ENCODE measurements around the gene ATP13A1.
A peak's percentile ranks its signal among the peaks of the same experiment; 100 is the strongest.
"Not testable (repeated sequence)": the region's sequence is repeated elsewhere in the genome, so short reads cannot be mapped to it uniquely, and the experiment has no call there.

ATP13A1 gene

GRCh38 chr19:19618219-19619051 lies 45.0 kb downstream of the ATP13A1 start, which contains the start of gene PBX4:
PBX4 (minus strand) TSS chr19:19618687; CDS start chr19:19618629, 58 bp downstream.
- peak; percentile 81 to 93 for DNase-seq

- DNase-seq: peak in 1 of 2 experiments; percentile 36
Measured at GRCh38 chr19:19615086-19615485, 48.4 kb downstream of the ATP13A1 start.

DNA sequence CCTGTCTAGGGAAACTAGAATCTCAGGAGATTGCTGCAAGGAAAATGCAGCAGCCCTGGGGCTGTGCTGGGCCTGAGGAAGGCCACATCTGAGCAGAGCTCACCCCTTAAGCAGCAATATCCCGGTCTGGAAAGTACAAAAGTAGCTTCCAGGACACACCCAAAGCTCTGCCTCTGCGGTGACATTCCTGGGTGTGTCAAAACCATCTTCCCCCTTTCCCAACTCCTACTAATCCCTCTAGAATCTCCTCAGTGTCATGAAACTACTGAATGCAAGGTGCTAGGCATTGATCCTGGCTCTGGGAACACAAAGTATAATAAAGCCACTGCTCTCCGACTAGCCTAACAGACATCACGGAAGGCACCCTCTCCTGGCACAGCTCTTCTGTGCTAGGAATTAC lies 50.0 kb downstream of the ATP13A1 start:
- peak in 1 of 2 experiments; percentile 30 for DNase-seq

DNA sequence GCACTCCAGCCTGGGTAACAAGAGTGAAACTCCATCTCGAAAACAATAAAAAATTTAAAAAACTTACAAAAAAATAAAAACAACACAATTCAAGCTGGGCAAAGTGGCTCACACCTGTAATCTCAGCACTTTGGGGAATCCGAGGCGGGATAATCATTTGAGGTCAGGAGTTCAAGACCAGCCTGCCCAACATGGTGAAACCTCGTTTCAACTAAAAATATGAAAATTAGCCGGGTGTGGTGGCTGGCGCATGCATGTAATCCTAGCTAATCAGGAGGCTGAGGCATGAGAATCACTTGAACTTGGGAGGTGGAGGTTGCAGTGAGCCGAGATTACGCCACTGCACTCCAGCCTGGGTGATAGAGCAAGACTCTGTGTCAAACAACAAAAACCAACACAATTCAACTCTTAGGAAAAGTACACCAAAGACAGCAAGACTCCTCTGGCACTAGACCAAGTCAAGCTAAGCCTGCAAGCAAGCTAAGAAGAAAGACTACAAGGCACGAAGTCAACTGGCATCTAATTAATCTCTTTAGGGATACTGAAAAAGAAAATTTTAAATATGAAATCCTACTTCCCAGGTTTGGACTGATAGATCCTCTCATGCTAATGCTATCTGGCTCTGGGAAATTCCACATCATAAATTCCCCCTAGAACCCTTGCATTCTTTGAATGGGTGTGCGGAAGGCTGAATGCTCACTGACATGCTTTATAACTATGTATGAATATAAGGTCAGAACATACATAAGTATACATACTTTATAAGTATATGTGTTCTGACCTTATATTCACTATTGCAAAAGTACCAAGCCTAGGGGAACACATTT lies 52.9 kb downstream of the ATP13A1 start:
- DNase-seq: no peak

DNA sequence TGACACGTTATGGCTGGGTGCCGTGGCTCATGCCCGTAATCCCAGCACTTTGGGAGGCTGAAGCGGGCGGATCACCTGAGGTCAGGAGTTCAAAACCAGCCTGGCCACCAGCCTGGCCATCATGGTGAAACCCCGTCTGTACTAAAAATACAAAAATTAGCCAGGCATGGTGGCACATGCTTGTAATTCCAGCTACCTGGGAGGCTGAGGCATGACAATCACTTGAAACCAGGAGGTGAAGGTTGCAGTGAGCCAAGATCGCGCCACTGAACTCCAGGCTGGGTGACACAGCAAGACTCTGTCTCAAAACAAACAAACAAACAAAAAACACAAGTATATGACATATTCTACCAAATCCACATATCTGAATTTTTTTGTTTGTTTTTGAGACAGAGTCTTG lies 56.8 kb downstream of the ATP13A1 start:
- DNase-seq: not testable (repeated sequence)

GRCh38 chr19:19606021-19606420 lies 57.5 kb downstream of the ATP13A1 start:
- DNase-seq: peak in 1 of 2 experiments; percentile 21

- no peak for DNase-seq
Measured at GRCh38 chr19:19602713-19603324, 60.7 kb downstream of the ATP13A1 start.

- no peak for DNase-seq
Measured at GRCh38 chr19:19602136-19602712, 61.3 kb downstream of the ATP13A1 start.

DNA sequence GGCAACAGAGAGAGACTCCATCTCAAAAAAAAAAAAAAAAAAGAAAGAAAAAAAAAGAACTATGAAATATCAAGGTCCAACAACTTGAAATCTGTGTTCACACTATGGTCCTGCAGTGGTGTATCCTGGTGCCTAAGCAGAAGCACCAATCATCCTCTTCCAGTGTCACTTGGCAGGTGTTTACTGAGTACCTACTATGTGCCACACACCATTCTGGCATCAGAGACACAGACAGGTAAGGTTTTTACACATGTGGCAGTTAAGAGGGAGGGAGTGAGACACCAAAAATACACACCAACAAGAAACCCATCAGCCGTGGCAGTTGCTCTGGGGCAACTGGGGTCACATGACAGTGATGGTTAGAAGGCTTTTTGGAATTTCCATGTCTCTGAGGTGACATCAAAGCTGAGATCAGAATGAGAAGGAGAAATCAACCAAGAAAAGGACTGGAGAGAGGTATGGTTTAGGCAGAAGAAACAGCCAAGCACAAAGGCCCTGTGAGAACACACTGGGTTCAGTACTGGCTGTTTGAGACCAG lies 62.6 kb downstream of the ATP13A1 start:
- DNase-seq: no peak

DNA sequence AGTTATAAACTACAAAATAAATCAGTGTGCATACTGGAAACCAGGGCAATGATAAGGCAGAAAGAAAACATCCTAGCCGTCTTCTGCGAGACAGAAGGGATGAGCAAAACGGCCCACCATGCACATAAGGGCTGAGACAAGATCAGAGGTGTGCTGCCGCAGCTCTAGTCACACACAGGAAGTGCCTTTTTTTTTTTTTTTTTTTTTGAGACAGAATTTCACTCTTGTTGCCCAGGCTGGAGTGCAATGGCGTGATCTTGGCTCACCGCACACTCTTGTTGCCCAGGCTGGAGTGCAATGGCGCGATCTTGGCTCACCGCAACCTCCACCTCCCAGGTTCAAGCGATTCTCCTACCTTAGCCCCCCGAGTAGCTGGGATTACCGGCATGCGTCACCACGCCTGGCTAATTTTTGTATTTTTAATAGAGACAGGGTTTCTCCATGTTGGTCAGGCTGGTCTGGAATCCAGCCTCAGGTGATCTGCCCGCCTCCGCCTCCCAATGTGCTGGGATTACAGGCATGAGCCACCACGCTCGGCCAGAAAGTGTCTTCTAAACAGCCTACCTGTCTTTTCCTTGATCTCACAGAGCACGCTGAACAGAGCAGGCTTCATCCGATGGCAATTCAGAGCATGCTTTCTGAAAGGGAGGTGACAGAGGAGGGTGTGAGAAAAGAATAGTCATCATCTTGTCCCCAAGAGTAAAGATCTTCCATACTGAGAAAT lies 64.6 kb downstream of the ATP13A1 start:
- not testable (repeated sequence) for DNase-seq

DNA sequence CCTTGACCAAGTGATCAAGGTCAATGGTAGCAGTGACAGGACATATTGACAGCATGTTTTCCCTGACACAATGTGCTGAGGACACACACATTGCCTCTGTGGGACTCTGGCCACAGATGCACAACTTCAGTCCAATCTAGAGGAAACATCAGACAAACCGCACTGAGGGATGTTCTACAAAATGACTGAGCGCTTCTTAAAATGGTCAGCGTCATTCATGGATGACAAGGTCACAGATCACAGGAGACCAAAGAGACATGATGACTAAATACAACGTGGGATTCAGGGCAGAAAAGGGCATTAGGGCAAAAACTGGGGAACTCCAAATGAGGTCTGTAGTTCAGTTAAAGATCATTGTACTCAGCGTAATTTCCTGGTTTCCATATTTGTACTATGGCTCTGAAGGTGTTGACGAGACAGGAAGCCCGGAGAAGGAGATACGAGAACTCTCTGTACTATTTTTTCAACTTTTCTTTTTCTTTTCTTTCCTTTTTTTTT lies 65.6 kb downstream of the ATP13A1 start:
- no peak for DNase-seq

All from SW 1271 (cell line).